CD4-positive, alpha-beta T cell treated with Interleukin-17A for 1 hour (primary cell): Measurements from ENCODE around the gene ST7.

ENCODE experiments used
- DNase-seq: peaks from one replicate; pipeline ENCODE4 v3.0.0-alpha.2; 2020

The ST7 gene

DNA sequence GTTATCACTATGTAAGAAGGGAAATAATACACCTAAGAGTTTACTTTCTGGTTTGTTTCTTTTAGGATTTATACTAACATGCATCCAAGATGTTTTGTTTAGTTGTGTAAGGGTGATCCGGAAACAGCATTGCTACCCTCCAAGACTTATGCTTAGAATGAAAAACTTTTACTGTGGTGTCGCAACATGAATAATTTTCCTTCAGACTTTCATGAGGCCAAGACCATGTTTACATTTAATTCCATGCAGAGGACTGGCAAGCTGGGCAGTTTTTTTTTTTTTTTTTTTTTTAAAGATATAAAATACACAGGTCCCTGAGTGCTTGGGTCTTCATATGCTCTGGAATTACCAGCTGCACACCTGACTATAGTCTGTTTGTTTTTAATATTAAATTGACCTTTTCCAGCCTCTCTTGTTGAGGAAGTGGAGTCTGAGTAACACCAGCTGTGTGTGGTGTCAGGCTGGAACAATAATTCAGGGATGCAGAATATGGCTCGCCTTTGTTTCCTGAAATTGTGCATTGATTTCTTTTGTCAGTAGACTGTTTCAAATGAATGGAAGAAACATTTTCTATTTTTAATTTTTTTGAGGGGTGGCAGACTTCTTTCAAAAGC is 81.7 kb downstream of the ST7 start:
- DNase-seq = no peak

- DNase-seq = no peak
Measured at GRCh38 chr7:117035465-117035862, 82.2 kb downstream of the ST7 start.

- no peak for DNase-seq
Measured at GRCh38 chr7:117036053-117036669, 82.9 kb downstream of the ST7 start.

- DNase-seq = no peak
Measured at GRCh38 chr7:117036836-117037235, 83.5 kb downstream of the ST7 start.

DNA sequence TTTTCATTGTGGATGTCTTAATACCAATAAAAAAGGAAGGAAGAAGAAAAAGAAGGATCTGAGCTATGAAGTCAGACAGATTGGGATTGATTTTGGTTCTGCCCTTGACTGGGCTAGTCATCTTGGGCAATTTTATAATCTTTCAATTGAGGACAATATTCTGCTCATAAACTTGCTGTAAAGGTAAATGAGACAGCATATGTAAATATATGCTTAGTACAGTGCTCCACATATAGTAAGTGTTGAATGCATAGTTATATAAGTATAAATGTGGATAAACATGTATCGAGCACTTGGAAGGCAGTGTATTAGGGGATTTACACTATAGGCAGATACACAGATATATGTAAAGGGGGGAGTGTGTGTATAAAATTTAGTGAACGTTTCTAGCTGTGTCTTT is 85.1 kb downstream of the ST7 start:
- no peak for DNase-seq

DNA sequence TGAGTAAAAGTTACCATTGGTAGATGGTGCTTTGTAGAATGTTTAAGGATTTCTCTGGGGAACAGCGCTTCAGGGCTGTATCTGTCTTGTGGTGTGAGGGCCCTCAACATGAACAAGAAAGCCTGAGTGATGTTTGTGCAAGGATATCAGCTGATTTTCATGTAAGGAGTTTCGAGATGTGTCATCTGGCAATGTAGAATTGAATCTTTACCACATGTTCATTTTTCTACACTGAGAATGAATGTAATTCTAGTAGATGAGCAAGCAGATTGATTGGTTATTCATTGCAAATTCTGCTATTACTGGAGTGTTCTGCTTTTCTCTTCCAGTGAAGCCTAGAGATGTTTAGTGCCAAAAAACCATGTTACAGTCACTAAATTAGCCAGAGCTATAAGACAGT is 87.7 kb downstream of the ST7 start:
- no peak for DNase-seq

DNA sequence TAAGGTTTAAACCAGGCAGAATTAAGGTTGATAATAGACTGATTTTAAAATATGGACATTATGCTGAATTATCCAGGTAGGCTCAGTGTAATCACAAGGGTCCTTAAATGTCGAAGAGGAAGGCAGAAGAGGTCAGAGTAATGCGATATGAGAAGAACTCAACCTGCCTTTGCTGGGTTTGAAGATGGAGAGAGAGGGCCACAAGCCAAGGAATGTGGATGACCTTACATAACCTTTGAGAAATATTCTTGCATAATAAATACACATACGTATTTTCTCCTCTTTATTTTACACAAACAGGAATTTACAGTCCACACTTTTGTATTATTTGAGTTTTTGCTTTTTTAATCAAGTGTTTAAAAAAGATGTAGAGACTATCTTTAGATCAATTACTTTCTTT is 88.5 kb downstream of the ST7 start:
- DNase-seq = no peak

DNA sequence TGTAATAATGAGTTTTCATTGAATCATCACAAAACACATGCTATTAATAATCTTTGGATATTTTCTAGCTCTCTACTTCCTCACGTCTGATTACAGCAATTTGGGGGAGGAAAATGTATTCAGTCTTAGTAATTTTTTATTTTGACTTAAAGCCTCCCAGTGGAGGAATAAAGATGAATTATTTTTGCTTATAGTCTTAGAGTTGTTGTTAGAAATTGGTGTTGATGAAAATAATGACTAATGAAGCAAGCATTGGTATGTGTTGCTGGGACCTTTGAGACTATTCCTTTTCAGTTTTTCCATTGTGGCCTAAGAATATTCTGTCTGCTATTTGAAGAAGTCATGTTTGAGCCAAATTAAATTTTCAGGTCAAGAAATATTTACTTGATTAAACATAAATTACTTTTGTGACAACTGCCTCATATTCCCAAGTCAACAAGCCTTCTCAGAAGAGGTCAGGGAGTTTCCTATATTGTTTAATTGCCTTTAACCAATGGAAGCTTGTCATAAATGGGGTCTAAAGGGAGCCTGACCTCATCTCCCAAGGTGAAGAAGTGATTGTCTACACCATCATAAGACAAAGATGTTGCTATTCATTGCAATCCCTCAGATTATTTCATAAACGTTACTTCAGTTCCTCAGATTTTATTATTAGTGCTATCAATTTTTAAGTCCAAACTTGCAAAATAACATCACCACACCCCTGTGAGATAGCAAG is 90.0 kb downstream of the ST7 start:
- no peak for DNase-seq

- no peak for DNase-seq
Measured at GRCh38 chr7:117044664-117045063, 91.4 kb downstream of the ST7 start.

DNA sequence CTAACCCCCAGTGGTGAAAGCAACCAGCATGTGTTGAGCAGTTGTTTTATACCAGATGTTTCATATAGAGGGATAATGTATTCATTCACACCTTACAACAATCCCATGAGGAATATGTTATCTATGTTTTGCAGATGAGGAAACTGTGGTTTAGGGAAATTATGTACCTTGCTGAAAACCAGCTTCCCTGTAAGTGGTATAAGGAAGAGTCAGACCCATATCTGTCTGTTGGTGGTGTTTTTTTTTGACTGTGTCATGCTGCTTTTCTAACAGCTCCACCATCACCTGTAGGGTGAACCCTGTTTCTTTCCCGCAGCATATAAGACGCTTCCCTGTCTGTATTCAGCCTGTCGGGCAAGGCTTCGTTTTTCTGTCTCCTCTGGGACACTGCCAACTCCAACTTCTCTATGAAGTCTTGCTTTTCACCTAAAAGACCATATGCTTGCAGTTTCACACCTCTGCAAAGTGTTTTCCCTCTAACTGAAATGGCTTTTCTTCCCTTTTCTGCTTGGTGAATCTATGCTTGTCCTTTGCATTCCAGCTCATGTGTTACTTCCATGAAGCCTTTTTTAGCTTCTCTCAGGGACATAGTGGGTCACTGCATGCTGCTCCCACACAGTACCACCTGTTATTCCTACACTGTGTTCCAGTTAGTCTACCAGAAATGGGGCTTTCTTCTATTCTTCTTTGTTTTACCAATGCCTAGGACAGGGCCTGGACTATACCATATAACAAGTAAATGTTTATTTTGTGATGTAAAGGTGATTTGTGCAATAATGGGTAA is 92.8 kb downstream of the ST7 start:
- DNase-seq = no peak

DNA sequence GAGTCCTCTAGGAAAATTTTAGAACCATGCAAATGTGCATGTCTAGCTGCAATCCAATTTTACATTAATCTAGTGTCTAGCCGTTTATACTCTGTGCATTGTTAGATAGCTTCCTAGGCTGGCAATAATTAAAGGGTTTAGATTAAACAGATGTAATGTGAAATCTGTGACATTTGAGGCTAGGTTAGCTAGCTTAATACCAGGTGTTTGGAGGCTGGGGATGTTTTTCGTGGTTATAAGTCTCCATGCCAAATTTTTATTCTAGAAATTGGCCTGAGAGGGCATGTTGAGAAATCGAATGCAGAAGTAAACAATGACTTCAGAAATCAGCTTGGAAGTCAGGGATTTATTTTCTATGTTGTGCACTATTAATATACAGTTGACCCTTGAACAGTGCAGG is 94.2 kb downstream of the ST7 start:
- no peak for DNase-seq

- DNase-seq = no peak
Measured at GRCh38 chr7:117048114-117048866, 95.0 kb downstream of the ST7 start.

DNA sequence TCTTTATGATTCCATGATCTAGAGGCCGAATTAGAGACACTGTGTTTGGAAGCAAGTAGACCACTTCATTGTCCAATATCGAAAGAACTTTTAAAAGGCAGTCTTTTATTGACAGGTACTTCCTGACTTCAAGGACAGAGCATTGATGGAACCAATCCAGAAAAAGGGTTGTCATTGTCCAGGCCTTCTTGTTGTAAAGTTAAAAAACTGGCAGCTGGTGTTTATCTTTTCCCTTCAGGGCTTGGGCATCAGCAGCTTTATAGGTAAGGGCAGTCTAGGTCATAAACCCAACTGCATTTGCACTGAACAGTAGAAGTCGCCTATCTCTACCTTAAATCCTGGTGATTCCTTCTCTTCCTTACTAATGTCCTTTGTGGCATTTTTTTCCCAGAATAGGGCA is 95.6 kb downstream of the ST7 start:
- no peak for DNase-seq

- DNase-seq = no peak
Measured at GRCh38 chr7:117051808-117052207, 98.5 kb downstream of the ST7 start.

DNA sequence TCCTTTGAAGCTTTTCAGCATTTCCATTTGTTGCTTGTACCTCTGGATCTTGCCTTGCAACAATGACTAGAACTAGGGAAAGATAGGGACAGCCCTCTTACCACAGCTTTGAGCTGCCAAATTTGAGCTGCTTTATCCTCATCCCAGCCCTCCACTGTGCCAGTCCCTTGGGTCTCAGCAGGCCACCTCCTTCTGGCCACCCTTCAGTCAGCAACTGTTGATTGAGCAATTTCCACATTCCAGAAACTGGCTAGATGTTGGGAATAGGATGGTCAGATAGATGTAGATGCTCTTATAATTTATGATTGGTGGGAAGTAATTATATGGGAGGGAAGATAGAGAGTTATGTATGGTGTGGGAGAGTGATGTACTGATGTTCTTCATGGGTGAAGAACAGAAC is 100.1 kb downstream of the ST7 start:
- DNase-seq = no peak

DNA sequence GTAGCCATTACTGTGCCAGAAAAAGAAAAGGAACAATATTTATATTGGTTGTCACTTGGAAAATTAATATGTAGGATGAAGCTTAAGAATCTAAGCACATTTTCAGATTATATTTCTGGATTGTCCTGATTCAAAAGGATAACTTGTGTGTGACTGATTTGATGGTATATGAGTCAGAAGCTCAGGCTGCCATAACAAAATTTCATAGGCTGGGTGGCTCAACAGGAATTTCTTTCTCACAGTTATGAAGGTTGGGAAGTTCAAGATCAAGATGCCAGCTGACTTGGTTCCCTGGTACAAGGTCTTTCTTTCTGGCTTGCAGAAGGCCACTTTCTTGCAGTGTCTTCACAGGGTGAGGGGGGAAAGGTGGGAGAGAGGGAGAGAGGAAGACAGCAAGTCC is 108.5 kb downstream of the ST7 start:
- DNase-seq = no peak

- DNase-seq = no peak
Measured at GRCh38 chr7:117062300-117062699, 109.0 kb downstream of the ST7 start.

- DNase-seq = no peak
Measured at GRCh38 chr7:117064688-117065087, 111.4 kb downstream of the ST7 start.

DNA sequence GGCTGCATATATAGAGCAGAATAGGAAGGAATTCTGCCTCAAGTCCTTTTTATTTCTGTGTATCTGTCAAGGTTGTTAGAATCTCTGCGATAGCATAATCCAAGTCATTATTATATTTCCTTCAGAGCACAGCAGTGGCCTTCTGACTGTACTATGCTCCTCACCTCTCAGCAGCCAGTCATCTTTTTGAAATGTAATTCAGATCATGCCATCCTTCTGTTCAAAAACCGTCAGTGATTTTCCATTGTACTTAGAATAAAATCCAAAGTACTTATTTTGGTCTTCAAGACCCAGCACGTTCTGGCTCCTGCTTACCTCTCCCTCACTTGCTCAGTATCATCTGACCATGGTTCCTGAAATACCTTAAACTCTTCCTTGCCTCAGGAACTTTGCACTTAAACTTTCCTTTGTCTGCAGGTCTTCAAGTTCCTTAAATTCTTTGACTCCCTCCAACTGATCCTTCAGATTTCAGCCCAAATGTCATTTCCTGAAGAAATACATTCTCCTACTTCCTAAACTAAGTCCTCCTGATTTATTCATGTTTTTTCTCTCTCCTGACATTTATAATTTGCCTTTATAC is 112.4 kb downstream of the ST7 start:
- no peak for DNase-seq

- DNase-seq = no peak
Measured at GRCh38 chr7:117066668-117067067, 113.4 kb downstream of the ST7 start.

DNA sequence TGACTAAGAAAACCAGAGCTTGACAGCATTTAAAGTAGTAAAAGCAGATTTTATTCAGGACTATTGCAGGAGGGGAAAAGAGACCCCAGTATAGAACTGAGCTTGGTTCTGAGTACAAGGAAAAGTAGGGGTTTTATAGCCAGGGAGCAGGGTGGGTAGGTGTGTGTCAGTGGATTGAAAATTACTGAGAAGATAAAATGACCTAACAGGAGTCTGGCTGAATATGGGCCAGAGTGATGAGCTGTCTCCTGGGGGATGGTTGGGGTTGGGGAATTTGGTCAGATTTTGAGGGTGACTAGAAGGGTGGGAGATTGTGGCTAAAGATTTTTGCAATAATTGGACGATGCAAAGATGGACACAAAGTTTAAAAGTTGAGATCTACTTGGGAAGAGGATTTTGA is 114.0 kb downstream of the ST7 start:
- no peak for DNase-seq

- DNase-seq = peak; percentile 3
Measured at GRCh38 chr7:117068511-117069145, 115.3 kb downstream of the ST7 start.
